ENCODE measurements around the gene NHP2.

Gene NHP2

DNA sequence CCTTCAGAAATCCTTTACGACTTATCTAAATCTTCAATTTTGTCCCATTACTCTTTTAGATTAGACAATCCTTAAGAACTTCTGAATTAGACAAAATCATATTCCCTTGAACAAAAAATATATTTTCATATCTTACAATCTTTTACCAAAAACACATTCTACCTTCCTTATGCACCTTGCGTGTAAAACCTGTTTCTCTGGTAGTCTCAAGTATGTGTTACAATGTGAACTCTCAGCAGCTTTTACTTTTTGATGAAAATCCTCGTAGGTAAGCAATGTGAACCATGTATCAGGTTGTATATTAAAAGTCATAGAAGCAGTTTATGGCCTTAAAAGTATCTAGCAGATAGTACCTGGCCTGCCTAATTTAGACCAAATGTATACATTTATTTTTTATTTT lies 20.8 kb upstream of the NHP2 start:
- no peak for DNase-seq (ENCODE audit: low read depth)

DNA sequence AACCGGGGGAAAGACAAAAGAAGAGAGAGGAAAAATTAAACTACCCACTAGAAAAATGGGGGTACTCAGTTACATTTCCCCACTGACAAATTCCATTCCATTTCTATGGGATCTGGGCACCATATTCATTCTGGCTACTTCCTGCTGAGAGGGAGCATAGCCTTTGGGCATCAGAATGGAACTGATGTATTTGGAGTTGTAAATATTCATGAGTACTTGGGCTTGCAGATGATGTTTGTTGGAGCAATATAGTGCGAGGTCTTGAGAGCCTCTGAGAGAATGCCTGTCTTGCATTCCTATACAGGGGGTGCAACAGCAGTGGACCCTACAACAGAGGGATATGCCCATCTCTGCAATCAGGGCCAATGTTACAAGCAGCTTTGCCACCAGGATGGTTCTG lies 16.8 kb upstream of the NHP2 start:
- DNase-seq (ENCODE audit: low read depth) = no peak

DNA sequence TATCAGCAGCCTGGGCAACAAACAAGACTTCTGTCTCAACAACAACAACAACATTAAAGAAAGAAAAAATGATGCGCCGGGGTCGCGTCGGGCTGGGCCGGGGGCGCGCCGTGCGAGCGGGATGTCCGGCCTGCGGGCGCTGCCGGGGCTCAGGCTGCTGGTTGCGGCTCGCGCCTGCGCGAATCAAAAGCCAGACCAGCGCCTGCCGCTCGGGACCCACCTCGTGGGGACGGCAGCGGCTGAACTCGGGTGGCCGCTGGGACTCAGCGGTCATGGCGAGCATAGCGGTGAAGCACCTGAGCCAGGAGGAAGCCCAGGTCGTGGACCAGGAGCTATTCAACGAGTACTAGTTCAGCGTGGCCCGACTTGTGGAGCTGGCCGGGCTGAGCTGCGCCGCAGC lies 11.9 kb upstream of the NHP2 start:
- DNase-seq (ENCODE audit: low read depth) = no peak

- DNase-seq (ENCODE audit: low read depth) = peak; percentile 91
Measured at GRCh38 chr5:178163772-178164735, 10.4 kb upstream of the NHP2 start.

DNA sequence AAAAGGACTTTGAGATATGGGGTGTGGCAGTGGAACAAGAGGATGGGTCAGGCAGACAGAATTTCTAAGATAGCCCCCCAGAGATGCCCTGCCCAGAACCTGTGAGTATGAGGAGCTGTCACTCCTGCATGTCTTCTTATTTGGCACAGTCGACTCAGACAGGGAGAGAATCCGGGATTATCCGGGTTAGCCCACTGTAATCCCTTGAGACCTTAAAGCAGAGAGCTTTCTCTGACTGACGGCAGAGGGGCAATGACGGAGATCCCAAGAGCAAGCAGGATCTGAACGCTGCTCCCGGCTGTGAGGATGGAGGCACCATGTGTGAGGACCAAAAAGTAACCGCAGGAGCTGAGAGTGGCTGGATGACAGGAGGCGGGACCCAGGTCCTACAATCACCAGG lies 8.8 kb upstream of the NHP2 start:
- no peak for DNase-seq (ENCODE audit: low read depth)

DNA sequence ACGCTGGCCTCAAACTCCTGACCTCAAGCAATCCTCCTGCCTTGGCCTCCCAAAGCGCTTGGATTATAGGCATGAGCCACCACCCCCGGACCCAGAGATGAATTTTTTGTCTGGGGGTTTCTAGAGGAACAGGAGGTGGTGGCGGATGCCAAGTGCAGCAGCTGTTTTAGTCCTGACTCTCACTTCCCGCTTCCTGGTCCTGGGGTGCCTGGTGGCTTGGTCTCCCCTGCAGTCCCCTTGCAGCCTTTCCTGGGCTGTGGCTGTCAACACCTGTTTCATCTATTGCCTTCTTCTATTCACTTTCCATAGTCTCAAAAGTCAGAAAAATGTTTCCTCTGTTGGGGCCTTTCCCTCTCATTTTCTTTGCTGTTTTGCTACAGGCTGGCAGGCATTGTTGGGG lies 6.5 kb upstream of the NHP2 start:
- no peak for DNase-seq (ENCODE audit: low read depth)

DNA sequence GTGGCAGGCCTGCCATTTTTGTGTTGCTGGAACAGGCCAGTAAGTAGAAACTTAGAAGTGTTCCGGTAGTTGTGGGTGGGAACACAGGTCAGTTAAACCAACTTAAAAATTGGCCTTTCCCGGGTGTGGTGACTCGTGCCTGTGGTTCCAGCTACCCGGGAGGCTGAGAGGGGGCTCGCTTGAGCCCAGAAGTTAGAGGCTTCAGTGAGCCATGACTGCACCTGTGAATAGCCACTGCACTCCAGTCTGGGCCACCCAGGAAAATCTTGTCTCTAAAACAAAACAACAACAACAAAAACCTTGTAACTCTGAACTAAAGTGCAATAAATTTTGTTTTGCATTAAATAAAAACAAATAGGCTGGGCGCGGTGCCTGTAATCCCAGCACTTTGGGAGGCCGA lies 1.4 kb upstream of the NHP2 start:
- no peak for DNase-seq (ENCODE audit: low read depth)

DNA sequence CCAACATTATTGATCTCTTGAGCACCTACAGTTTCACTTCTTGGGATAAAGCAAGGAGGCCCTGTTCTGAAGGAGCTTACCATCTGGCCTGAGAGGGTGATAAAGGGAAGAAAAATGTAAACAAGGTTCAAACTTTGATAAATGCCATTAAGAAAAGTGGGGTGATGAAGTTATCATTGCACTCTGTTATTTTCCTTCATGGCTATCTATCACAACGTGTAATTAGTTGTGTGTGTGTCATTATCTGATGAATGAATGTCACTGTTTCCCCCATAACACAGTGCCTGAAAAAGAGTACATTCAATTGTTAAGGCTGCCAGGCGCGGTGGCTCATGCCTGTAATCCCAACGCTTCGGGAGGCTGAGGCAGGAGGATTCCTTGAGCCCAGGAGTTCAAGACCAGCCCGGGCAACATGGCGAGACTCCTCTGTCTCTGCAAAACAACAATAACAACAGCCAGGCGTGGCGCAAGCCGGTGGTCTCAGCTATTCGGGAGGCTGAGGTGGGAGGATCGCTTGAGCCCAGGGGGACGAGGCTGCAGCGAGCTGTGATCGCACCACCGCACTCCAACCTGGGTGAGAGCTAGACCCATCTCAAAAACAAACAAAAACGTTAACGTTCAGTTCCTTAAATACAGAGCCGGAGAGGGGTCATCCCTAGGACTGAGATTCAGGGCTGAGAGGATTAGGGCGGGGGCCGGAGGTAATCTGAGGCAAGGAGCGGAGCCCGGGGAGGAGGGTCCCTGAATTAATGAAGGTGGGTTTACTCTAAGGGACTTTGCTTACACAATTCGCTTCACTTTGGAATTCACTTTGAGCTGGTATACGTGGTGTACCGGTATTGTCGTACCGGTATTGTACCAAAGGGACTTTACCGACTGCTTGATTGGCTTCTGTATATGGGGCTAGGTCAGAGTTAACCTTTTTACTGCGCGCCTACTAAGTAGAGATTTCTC lies 917 bp downstream of the NHP2 start:
- DNase-seq (ENCODE audit: low read depth) = no peak

DNA sequence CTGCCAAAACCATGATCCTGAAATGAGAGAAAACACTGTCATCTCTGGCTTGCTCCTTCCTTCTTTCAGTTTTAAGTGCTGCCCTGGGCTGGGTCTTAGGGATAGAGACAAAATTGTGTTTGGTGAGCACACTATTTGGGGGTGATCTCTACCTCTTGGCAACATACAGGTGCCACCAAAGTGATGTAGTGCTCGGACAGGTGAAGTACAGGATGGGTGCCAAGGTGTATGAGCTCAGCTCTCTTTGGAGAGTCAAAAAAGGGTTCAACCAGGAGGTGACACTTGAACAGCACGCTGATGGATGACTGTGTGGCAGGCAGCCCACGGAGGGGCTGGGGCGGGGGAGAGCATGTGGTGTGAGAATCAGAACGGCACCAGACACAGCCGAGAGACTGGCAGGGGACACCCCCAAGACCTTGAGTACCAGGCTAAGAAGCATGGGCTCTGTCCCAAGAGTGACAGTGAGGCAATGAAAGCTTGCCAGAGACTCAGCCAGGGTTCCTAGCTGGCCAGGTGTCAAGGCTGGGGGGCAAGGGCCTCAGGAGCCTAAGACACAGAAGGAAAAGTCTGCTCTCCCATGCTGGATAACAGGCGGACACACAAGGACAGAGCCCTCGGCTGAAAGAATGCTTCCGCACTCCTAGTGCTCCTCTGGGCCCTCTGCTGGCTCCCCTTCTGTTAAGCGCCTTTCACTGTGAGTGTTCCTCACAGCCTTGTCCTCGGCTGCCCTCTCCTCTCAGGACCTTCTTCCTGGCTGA lies 2.5 kb downstream of the NHP2 start:
- no peak for DNase-seq (ENCODE audit: low read depth)

DNA sequence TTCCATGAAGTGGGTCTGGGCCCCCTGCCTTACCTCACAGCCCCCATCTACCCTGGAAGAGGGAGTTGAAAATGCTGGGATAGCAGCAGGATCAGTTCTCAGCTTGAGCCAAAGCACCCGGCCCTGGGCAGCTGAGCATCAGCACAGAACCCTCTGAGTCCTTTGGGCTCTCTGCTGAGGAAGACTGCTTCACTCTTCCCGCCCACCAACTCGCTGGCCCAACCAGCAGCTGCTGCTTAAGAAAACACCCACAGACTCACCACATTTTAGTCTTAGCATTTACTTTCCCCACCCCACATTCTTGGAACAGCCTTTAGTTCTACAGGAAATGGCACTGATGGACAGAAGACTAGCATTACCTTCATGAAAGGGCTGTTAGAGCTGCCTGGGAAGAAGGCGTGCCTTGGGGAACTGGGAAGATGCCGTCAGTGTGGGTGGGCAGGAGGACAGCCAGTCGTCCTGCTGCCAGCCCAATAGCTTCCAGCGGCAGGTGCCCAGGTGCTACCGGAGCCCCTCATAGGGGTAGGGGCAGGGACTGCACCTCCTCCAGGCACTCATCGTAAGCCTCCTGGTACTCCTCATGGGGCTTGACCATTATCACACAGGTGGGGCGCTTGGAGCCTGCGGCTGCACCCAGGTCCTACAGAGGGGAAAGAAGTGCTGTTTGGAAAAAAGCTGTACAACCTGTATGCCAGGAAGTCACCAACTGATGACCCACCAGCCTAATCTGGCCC lies 4.3 kb downstream of the NHP2 start:
- DNase-seq (ENCODE audit: low read depth) = no peak

- DNase-seq (ENCODE audit: low read depth) = no peak
Measured at GRCh38 chr5:178147406-178147805, 6.3 kb downstream of the NHP2 start.

GRCh38 chr5:178145965-178146820 lies 7.5 kb downstream of the NHP2 start:
- peak; percentile 67 for DNase-seq (ENCODE audit: low read depth)

DNA sequence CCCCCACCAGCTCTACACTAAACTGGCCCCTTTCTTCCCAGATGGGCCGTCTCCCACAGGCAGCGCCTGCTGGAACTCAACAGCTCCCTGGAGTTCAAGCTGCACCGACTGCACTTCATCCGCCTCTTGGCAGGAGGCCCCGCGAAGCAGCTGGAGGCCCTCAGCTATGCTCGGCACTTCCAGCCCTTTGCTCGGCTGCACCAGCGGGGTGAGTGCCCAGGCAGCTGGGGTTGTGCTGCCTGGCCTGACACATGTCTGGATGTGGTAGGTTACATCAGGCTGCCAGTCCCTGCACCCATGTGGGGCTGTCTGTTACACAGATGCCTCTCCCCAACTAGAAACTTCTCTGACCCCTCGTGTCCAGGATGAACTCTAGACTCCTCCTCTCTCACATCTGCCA lies 9.8 kb downstream of the NHP2 start:
- no peak for DNase-seq (ENCODE audit: low read depth)

- no peak for DNase-seq (ENCODE audit: low read depth)
Measured at GRCh38 chr5:178143246-178143645, 10.4 kb downstream of the NHP2 start.

DNA sequence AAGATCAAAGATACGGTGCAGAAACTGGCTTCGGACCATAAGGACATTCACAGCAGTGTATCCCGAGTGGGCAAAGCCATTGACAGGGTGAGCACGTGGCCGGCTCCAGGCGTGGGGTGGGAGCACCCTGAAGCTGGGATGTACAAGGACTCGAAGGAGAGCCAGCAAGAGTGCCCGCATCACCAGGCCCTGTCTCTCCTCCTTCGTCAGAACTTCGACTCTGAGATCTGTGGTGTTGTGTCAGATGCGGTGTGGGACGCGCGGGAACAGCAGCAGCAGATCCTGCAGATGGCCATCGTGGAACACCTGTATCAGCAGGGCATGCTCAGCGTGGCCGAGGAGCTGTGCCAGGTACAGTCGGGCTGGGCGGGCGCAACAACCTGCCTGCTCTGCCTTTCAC lies 11.0 kb downstream of the NHP2 start:
- no peak for DNase-seq (ENCODE audit: low read depth)

DNA sequence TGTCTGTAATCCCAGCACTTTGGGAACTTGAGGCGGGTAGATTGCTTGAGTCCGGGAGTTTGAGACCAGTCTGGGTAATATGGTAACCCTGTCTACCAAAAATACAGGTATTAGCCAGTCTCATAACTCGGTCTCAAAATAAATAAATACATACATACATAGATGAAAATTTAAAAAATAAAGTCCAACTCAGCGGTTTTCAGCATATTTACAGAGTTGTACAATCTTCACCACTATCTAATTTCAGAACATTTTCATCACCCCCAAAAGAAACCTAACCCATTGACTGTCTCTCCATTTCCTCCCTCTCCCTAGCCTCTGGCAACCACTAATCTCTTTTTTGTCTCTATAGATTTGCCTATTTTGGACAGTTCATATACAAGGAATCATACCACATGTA lies 12.1 kb downstream of the NHP2 start:
- no peak for DNase-seq (ENCODE audit: low read depth)

GRCh38 chr5:178137991-178138390 lies 15.7 kb downstream of the NHP2 start:
- no peak for DNase-seq (ENCODE audit: low read depth)

GRCh38 chr5:178136990-178137389 lies 16.7 kb downstream of the NHP2 start:
- DNase-seq (ENCODE audit: low read depth) = no peak

DNA sequence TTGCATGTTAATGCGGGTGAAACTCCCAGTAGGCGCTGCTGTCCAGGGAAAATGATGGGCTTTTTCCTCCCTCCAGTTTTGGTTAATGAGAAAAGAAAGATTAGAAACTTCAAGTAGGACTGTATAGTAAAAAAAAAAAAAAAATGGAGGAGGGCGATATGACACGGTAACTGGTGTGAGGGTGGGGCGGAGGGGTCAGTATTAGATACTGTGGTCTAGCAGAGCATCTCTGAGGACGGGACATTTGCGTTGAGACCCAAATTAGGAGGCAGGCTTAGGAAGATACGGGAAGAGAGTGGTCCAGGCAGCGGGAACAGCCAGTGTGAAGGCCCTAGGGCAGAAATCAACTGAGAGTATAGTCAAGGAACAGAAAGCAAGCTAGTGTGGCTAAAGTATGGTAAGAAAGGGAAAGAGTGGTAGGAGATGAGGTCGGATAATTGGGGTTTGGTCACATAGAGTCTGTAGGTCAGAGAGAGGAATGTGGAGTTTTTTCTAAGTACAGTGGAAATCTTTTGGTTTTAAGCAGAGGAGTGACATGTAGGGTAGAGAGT lies 22.2 kb downstream of the NHP2 start:
- DNase-seq (ENCODE audit: low read depth) = no peak

All from activated gamma-delta T cell treated with anti-CD3 and anti-CD28 coated beads, Interleukin-2, amount 50 U/mL, for 16 hours (primary cell).